GM19035 (cell line): Measurements from ENCODE around the gene TM7SF2.
"Not testable (repeated sequence)": the region's sequence is repeated elsewhere in the genome, so short reads cannot be mapped to it uniquely, and the experiment has no call there.

ENCODE experiments used
- ATAC-seq: cut with Tn5 transposase; IDR thresholded peaks from one replicate; pipeline ENCODE4 v1.9.1; 2021; ENCODE audit not compliant: unreplicated experiment

TM7SF2 gene

DNA sequence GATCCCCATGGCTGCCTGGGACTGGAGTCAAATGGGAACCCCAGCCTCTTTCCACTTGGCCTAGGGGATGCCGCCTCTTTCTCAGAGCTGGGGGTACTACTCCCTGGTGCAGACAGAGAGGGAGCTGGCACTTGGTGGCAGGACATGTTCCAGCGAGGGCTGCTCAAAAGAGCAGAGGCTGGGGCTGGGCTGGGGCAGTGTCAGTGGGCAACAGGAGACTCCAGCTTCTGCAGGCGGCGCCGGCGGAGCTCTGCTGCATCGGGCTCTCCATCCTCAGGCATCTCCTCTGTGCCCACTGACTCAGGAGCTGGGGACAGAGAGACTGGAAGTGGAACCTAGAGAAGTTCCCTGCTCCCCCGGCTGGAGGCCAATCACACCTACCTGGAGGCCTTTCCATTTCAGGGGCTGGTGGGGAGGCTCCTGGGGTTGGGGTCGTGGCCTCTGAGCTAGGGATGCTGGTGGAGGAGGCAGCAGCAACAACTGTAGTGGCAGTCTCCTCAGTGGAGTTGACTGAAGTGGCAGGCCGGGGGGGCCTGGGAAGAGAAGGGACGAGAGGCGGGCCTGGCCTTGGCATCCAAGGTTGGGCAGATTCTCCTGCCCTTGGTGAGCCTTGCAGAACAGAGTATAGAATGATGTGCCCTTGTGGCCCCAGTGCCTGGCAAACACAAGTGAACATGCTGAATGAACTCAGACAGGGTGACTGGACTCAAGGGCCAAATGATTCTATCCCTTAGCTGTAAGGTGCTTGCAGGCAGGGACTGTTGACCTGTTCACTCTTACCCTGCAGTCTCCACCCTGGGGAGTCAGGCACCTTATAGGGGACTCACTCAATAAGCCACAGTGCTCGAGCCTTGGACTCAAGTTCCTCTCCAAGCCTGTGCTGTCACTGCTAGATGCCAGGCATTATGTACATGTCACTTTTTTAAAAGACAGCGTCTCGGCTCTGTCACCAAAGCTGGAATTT, 16.8 kb downstream of the TM7SF2 start:
- ATAC-seq = no peak

DNA sequence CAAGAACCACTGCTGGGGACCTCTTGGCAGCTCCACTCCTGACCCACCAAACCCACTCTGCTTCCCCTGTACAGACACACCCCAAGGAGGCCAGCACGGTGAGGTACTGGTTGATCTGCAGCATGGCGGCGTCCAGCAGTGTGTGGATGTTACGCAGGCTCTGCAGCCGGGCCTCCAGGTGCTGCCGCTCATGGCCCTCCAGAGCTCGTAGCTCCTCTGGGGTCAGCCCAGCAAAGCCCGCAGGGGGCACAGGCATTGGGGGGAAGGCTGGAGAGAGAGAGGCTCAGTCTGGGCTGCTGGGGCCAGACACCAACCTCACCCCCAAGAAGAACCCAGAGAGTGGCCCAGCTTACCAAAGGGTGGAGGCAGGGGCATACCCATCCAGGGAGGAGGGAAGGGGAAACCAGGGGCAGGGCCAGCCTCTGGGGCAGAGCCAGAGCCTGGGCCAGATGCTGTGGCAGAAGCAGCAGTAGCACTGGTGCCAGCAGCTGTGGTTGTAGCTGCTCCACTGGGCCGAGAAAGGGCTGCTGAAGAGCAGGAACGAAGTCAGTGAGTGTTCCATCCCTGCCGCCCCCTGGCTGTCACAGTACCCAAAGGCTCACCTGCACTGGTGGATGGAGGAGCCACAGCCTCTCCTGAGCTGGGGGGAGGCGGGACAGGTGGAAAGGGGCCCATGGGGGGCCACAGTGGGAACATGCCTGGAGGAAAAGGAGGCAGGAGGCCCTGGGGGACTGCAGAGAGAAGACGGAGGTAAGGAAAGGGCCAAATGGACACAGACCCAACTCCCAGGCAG, 18.2 kb downstream of the TM7SF2 start:
- ATAC-seq = no peak

DNA sequence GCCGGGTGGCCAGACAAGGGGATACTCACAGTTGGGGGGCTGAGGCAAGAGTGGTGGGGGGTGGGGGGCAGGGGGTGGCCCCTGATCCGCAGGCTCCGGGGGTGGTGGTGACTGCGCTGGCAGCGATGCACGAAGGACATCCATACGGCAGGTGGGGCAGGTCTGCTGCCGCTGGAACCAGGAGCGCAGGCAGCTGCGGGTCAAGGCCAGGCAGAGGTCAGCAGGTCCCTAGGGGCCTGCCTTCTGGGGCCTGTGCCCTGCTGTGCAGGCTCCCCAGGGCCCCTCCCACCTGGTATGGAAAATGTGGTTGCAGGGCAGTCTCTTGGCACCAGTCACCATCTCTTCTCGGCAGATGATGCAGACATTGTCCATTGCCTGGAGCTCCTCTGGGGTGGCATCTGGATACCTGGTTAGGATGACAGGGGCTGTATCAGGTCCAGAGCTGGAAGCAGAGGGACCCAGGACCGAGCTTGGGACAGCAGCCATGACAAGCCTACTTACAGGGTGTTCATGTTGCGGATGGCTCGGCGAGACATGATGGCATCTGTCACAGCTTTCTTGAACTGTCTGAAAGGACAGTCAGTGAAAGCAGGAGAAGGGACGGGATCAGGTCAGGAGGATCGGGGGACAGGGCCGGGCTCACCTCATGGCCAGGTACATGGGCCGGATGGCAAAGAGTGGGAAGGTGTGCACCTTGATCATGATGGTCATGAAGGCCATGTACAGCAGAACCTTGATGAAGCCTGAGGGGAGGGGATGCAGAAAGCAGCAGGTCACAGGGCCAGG, 19.2 kb downstream of the TM7SF2 start:
- ATAC-seq = no peak

DNA sequence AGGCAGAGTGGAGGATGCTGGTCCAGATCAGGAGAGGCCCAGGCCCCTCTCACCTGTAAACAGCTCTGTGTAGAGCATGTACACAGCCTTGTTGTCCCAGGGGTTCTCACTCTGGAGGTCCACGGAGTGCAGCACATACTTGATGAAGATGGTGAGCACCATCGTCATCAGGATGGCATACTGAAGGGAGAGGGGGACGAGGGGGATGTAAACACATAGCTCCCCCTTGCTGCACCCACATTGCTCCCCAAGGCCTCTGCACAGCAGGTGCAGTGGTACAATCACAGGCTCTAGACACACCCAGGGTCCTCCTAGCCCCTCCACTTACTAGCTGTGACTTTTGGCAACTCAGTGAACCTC, 19.7 kb downstream of the TM7SF2 start:
- ATAC-seq = no peak

DNA sequence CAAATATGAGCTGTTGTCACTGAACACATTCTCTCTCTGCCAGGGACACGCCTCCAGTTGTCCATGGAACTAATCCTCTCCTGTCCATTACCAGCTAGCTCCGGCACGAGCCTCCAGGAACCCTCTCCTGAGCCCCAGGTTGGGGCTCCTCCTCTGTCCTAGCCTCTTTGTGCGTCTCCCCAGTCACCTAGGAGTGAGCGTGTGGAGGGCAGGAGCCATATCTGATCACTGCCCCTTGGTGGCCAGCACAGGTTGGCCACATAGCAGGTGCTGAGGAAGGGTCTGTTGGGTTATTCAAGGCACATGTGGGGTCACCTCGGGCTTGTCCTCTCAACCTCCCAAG, 20.2 kb downstream of the TM7SF2 start:
- ATAC-seq = no peak

DNA sequence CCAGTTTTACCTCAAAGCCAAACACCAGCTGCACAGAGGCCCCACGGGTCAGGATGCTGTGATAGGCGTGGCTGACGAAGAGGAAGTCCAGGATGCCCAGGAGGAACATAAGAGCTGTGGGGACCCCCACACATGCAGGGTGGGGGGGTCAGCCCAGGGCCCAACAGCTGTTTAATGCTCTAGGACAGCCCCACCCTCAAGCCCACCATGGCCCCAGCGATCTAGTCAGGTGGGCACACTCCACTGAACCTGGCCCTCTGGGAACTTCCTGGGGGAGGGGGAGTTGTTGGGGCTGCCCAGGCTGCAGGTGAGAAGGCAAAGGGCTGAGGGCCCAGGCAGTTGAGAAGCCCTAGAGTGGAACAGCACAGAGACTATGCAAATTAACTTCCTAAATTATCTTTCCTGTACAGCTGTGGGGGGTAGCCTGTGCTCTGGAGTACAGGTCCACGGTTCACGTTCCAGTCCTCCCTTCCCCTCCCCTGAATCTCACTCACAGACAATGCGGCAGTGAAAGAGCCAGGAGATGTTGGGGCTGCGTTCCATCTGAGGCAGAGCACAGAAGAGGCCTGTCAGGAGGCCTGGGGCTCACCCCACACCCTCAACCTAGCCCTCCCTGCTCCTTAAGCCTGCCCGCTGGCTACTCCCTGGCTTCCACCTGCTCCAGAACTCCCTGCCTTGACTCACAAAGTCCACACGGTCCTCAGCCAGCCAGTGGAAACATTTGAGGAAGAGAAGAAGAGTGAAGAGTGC, 20.7 kb downstream of the TM7SF2 start:
- no peak for ATAC-seq

DNA sequence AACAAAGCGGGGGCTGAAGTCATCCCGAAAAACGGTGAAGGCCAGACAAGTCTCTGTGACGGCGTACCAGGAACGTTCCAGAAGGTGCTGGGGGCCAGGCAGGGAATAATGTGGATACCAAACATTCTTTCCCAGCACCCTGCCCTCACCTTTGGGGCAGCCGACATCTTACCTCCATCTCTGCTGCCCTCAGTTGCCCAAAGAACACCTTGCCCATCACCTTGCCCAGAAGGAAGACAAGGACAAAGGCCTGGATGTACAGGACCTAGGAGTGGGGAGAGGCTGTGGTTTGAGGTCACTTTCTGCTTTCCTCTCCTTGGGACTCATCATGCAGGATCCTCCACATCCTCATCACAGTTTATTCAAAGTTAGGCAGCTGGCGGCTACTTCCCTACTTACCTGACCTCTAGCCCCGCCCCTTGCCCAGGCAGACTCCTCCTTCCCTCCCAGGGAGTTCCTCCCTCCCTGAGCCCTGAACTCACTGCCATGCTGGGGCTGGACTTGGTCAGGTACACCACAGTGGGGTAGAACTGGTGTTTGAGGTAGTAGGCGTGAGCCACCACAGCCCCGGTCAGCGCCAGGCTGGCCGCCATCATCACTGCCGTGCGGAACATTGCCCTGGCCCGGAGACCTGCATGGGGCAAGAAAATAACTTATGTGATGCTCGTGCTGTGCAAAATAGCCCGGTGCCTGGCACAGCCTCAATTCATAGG, 21.5 kb downstream of the TM7SF2 start:
- no peak for ATAC-seq

DNA sequence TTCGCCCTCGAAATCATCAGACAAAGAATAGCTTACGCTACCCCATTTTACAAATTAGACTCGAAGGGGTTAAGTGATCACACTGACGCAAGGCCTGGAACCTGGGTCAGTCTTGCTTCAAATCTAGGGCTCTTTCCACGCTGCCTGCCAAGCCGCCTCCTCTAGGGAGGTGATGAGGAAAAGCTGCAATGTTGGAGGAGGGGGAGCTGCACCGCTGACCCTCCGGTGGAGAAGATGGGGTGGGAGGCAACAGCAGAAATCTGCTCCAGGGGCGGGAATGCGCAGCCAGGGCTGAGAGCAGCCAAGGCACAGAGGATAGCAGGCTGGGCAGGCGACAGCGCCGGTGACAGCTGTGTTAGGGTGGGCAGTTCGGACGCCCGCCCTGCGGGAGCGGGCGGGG, 22.1 kb downstream of the TM7SF2 start:
- peak; percentile 1 for ATAC-seq

DNA sequence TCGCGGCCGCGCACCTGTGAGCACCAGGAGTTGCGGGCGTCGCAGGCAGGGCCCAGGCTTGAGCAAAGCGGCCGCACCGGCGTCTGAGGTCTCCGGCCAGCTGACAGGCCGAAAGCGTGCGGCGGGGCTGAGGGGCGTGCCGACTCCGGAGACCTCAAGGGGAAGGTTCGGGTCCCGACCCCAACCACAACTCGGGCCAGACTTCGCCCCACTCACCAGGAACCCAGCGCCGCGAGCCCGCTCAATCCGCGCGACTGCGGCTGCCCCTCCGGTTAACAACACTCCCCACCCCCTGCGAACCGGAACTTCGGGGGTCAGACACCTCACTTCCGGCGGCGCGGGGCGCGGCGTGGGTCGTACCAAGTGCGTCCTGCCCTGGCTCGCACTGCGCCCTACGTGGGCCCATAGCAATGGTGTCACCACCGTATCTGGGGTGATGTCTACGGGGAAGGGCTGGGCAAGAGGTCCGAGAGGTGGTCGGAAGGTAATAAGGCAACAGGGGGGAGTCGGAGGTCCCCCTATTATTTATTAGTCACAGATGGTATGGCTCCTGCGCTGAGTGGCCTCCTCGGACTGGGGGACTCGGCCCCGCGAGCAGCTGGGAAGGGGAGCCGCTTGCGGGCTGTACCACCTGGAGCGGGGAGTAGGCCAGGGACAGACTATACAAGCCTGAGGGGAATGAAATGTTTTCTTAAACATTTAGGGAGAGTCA, 22.7 kb downstream of the TM7SF2 start, which contains the start of gene SYVN1:
Gene SYVN1 (minus strand): TSS at position 280 of the 712 bp plus-strand sequence. CDS start 918 bp downstream, outside the sequence.
- ATAC-seq = peak; percentile 64

DNA sequence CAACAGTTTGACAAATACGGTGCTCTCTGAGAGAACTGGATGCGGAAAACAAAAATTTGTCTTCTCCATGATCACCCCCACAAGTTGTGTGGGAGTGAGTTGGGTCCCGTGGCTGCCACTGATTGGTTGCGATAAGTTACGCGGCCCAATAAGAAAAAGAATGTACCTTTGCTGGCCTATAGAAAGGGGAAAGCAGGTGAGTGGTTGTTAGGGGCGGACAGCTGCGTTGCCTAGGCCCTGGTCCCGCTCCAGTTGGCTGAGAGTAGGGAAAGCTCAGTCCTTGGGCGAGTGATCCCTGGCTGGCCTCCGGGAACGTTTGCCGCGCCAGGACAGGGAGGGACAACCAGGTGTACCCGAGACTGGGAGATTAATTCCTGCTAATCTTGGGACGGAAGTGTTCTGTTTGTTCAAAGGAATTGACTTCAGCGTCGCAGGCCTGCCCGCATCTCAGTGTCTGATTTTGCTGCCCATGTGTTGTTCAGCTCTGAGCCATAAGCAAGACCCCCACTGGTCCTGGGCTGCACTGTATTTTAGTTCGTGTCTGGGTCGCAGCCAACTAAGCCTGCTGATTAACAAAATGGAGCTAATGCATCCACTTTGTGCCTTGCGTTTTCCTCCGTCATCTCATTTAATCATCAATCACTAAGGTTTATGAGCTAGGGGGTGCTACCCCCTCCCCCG, 23.4 kb downstream of the TM7SF2 start:
- ATAC-seq = peak; percentile 74

DNA sequence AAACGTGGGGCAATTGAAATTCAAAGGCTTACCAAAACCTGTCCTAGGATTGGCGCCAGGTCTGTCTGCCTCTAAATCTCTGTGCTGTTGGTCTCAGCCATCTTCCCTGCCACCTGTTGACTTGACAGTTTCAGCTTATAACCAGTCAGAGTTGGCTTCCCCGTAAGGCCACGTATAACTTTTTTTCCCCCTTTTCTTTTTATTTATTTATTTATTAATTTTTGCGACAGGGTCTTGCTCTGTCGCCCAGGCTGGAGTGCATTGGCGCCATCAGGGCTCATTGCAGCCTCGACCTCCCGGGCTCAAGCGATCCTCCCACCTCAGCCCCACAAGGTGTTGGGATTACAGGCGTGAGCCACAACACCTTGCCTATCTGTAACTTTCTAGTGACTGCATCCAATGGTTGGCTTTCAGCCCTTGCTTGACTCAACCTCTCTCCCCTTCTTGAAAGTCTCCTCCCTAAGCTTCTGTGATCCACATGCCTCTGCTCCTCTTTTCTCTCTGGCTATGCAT, 24.0 kb downstream of the TM7SF2 start:
- ATAC-seq = no peak

DNA sequence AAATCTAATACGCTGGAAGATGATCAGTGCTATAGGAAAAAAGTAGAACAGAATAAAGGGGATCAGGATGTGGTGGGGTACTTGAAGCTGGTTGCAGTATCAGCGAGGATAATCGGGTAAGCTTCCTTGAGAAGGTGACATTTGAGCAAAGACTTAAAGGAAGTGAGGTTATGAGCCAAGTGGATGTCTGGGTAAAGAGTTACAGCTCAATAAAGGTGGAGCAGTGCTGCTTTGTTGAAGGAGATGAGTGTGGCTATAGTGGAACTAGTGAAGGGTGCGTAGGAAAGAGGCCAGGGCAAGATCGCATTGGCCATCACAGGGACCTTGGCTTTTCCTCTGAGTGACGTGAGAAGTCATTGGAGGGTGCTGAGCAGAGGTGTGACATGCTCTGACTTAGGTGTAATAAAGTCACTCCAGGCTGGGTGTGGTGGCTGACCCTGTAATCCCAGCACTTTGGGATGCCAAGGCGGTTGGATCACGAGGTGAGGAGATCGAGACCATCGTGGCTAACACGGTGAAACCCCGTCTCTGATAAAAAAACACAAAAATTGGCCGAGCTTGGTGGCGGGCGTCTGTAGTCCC, 24.9 kb downstream of the TM7SF2 start:
- ATAC-seq = no peak

DNA sequence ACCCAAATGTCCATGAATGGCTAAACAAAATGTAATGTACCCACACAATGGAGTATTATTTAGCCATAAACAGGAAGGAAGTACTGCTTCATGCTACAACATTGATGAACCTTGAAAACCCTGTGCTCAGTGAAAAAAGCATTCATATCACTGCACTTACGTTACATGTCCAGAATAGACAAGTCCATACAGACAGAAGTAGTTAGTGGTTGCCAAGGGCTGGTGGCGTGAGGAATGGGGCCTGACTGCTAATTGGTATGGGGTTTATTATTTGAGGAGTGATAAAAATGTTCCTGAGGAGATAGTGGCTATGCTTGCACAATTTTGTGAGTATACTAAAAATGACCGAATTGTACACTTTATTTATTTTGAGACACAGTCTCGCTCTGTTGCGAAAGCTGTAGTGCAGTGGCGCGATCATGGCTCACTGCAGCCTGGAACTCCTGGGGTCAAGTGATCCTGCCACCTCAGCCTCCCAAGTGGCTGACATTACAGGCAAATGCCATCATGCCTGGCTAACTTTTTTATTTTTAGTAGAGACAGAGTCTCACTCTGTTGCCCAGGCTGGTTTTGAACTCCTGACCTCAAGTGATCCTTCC, 30.3 kb downstream of the TM7SF2 start:
- no peak for ATAC-seq

DNA sequence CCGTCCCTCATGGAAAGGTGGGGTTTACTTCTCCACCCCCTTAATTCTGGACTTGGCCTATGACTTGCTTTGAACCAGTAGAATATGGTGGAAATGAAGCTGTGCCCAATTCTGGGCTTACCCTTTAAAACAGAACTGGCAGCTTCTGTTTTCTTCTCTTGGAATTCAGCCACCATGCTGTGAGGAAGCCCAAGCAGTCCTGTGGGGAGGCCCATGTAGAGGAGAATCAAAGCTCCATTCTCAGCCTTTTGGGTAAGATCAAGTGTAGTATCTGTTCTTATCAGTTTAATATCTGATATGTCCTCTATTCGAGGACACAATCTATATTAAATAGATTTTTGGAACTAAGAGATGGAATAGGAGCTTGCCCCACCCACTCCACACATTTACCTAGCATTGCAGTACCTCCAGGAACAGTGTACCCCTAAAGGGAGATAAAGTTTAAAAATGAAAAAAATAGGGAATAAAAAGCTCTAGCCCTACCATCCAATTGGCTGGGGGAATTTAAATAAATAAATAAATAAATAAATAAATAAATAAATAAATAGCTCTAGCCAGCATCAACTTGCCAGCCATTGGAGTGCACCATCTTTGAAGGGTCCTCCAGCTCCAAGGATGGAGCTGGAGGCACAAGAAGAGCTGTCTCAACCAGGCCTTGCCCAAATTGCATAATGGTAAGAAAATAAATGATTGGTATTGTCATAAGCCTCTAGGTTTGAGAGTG, 35.8 kb downstream of the TM7SF2 start:
- no peak for ATAC-seq

DNA sequence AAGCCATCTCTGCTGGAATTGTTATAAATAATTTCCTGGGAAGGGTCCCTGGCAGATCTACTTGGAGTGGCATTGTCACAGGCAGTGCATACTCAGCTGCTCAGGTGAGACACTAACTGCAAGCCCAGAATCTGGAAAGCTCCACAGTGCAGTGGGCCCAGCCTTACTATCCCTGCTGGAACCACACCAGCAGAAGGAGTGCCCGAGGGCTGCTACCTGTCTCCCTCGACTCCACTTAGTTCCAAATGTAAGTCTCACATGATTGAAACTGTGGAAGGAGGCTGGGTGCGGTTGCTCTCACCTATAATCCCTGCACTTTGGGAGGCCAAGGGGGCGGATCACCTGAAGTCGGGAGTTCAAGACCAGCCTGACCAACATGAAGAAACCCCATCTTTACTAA, 37.0 kb downstream of the TM7SF2 start:
- ATAC-seq = no peak

DNA sequence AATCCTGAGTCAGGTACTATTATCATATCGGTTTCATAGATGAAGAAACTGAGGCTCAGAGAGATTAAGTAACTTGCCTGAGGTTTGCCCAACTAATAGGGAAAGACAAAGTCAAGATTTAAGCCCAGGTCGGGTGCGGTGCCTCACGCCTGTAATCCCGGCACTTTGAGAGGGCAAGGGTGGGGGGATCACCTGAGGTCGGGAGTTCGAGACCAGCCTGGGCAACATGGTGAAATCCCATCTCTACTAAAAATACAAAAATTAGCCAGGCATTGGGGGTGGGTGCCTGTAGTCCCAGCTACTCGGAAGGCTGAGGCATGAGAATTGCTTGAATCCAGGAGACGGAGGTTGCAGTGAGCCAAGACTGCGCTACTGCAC, 38.4 kb downstream of the TM7SF2 start:
- ATAC-seq = not testable (repeated sequence)
